ENCODE data around the gene ARHGAP21.
"Not testable (repeated sequence)": the region's sequence is repeated elsewhere in the genome, so short reads cannot be mapped to it uniquely, and the experiment has no call there.

The ARHGAP21 gene

GRCh38 chr10:24625778-24626177, 97.9 kb downstream of the ARHGAP21 start:
- no peak for DNase-seq (ENCODE audit: low read depth in 2 of 2)

- no peak for DNase-seq (ENCODE audit: low read depth in 2 of 2)
Measured at GRCh38 chr10:24623383-24623782, 100.3 kb downstream of the ARHGAP21 start.

- no peak for DNase-seq (ENCODE audit: low read depth in 2 of 2)
Measured at GRCh38 chr10:24622781-24623301, 100.8 kb downstream of the ARHGAP21 start.

DNA sequence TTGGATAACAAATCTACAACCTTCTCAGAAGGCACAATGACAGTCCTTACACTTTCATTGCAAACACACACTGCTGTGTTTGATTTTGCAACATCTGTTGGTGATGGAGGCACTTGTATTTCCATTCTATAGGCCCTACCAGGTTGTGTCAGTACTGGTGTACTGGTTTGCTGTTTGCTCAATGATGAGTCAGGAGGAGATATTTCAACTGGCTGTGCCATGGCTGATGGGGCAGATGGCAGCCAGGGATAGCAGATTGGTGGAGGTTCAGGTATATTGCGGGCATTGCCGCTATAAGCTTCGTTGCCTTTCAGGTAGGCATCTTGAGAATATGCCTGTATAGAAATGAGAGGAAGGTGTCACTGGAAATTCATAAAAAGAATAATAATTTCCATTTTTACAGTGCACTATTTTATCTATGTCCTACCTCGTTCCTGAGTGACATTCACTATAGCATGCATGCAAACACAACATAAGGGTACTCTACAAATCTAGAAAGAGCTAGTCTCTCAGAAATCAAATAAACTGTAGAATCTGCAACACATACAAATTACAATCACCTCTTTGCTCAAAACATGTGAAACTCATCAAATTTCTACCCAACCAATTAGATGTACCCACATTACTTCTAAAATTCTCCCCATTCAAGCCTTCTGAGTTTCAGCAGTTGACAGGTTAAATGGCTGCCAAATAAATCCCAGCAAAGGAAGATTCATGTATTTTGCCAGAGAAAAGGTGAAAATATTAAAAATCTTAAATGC, 102.5 kb downstream of the ARHGAP21 start:
- DNase-seq (ENCODE audit: low read depth in 2 of 2) = not testable (repeated sequence)

DNA sequence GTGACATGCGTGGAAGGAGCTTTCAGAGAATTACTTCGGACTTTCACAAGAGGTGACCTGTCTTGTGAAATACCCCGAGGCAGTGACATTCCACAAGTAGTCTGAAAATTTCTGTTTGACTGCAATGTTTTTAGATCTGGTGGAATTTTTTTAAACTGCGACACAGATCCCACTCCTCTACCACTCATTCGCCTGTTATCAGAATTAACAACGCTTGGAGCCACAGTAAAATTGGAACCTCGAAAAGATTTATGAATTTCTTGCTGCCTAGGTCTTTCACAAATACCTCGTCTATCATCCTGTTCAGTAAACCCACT, 103.7 kb downstream of the ARHGAP21 start:
- DNase-seq (ENCODE audit: low read depth in 2 of 2) = not testable (repeated sequence)

DNA sequence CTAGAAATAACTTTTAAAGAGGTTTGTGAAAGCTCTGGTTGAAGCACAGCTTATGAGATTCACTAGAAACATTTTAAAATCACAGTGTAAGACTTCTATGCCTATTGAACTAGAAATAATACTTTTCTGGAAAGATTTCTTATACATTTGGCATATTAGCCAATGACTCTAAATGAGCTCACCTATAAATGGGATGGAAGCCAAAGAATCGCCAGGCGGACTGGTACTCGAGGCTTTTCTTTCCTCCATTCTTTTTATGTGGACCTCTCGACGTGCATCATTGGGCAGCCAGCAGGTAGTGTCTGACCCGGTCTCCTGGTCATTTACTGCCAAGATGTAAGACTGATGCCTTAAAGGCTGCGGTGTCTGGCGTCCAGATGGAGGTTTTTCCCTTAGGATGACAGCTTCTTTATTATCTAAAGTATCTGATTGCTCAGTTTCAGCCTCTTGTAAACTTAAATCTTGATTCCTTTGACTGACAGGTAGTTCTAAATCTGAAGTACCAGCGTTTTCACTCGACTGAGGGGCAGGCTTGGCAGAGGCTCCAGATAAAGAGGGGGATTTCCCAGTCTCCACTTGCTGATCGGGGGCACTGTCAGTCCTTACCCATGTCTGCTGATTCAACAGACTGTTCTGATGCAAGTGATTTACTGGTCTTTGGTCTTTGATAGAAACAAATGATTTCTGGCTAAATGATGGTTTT, 104.2 kb downstream of the ARHGAP21 start:
- DNase-seq (ENCODE audit: low read depth in 2 of 2) = not testable (repeated sequence)

DNA sequence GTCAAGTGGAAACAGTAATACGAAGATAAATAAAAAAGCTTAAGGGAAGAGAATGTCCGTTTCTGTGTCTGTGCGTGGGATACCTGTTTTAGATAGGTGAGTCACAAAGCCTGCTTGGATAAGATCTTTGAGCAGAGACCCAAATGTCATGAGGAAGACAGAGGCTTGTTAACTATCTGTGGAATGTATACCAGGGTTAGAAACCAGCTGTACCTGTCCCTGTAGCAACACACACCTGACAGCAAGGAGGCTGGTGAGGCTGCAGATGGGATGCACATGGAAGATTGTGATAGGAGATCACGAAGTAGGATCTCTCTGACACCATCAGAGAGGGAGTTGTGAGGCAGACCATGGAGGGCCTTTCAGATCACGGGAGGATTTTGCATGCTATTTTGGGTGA, 105.3 kb downstream of the ARHGAP21 start:
- no peak for DNase-seq (ENCODE audit: low read depth in 2 of 2)

DNA sequence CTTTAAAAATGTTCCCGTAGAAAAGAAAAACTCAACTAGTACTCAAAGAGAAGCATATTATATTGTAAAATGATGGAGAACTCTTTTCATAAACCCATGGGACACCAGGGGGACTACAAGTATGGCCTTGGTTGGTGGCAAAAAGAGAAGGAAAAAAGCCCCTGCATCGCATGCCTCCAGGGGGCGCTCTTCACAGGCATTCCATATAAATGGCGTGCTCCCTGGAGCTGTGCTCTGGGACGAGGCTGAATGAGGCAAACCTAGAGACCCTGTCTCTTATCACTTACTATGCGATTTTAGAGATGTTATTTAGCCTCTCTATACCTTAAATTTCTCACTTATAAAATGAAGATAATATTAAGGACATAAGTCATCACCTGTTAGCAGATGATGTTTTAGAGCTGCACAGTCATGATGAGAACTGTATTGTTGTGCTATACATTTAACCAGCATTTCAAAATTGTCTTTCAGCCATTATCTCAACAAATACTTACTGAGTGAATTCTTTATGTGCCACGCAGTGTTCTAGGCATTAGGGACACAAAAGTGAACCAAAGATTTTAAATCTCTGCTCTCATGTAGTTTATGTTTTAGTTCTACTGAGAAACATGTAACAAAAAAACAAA, 105.8 kb downstream of the ARHGAP21 start:
- DNase-seq (ENCODE audit: low read depth in 2 of 2) = peak; percentile 26 to 37

DNA sequence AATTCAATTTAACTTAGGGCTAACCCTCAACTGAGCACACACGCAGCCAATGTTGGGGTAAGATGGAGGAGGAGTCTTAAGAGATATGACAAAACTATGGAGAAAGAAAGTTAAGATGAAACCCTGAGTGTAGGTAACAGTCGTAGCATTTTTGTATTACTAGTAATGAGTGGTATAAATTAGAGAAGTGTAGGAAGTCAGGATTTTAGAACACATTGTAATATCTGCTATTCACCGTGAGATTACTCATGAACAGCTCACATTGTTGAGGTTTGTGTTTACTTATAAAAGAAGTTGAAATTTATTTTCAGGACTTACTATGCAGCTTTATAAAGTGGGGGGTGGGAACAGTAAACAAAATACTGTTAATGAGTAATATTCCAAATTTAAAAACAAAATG, 107.2 kb downstream of the ARHGAP21 start:
- DNase-seq (ENCODE audit: low read depth in 2 of 2) = no peak

DNA sequence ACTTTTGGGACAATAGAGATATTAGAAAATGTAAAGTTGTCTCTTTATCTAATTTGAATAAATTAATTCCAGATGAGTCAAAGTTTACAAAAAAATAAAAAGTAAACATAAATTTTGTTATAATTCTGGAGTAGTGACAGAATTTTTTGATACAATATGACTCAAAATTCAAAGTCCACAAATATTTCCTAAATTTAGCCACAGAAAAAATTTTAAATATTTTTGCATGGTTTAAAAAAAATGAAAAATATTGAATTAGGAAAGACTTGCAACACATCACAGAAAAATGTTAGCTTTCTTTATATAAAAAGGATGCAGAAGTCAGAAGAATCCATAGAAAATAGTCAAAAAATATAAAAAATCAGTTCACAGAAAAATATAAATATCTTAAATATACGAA, 117.7 kb downstream of the ARHGAP21 start:
- DNase-seq (ENCODE audit: low read depth in 2 of 2) = no peak

DNA sequence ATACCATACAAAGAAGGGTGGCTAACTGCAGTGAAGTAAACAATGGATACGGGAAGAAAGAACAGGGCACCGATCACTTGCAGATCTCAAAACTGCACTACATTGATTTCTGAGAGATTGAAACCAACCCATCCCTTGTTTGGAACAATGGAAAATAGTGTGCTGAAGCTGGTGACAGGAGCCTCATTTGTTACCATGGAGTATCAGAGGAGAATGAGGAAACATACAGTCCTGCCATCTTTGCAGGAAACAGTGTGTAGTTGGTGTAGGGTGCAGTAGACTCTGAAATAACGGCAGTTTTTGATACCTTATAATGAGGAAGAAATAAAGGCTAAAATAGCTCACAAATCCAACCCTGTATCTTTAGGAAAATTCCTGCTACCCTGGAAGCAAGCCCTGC, 118.5 kb downstream of the ARHGAP21 start:
- DNase-seq (ENCODE audit: low read depth in 2 of 2) = no peak

DNA sequence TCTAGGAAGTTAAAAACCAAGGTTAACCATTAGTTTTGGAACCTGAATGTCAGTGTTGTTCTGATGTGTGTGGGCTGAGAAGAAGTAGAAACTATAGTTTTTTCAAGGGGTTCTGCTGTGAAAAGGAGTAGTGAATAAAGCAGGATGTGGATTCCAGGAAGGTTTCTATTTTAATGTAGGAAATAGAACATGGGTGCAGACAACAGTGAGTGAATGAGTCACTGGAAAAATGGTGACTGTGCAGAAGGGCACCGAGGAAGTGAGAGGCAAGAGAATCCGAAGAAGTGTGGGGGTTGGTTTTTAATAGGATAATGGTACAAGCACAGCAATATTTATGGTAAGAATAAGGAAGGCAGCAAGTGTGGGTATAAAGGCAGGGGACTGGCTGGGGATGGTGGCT, 120.4 kb downstream of the ARHGAP21 start:
- DNase-seq (ENCODE audit: low read depth in 2 of 2) = peak in 1 of 2 donors; percentile 10

DNA sequence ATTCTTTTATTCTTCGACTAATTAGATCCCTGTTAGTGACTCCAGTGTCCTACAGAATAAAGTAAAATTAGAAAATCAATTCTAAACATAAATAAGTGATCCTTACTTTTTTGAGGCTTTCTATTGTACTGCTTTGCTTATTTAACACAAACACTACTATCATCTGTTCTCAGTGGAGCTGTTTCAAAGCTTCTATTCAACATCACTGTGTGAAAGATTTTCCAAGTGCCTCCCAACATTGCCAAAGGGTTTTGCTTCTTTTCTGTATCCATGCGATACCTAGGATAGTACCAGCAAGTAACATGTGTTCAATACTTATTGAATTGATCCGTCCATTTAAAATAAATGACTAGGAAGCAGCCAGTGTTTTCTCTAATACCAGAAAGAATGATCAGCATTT, 125.7 kb downstream of the ARHGAP21 start:
- no peak for DNase-seq (ENCODE audit: low read depth in 2 of 2)

DNA sequence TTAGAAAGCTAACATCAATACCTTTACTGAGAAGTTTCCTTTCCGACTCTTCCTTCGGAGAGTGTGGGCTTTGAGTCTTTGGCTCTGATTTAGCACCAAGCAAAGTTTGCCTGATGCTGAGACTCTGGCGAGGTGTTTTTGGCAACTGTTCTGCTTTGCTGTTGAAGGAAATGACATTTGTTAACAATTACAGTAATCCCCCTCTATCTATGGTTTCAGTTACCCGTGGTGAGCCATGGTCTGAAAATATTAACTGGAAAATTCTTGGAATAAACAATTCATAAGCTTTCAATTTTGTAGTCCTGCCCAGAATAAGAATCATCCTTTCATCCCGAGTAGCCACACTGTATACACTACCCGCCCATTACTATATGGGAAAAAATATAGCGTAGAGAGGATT, 126.3 kb downstream of the ARHGAP21 start:
- DNase-seq (ENCODE audit: low read depth in 2 of 2) = no peak

DNA sequence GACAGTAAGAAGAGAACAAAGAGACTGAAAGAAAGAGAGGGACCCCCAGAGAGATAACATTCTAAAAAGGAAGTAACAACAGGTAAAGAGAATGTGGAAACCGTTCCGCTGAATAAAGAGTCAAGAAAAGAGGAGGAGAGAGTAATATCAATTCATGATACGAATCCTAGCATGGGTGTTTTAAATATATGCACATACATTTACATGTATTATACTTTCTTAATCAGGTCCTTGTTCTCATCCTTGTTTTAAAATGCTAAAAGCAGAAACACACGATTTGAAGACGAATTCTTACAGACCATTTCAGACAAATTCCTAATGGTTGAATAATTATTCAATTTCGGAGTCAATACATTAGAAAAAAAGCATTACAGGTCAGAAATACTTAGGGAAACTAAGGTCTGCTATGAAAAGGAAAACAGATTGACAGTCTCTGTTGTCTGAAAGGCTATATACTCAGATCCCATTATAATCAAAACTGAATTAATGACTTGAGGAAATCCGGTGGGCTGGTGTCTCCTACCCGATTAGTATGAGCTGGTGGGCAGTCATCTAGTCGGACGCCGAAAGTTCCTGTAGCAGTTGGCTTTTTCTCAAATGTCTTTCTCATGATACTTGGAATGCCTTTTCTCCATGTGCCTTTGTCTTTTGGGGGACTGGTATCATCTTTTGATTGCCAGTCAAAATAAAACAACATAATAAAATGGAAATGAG, 127.3 kb downstream of the ARHGAP21 start:
- DNase-seq (ENCODE audit: low read depth in 2 of 2) = no peak

- DNase-seq (ENCODE audit: low read depth in 2 of 2) = no peak
Measured at GRCh38 chr10:24590697-24591457, 132.8 kb downstream of the ARHGAP21 start.

DNA sequence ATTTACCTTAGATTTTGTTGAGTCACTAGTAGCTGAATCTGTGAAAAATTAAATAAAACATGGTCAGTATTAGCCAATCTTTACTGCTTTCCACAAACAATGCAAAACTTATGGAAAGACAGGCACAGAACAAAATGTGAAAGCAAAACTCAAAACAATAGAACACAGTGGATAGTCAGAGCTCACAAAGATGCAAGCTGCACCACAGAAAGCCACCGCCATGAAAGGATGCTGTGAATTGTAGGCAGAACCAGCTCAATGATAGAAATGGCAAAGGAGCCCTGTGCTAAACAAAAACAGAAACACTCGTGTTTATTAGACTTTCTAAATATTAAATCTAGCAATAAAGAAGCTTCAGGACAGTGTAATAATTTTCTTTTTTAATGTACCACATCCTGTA, 134.4 kb downstream of the ARHGAP21 start:
- DNase-seq (ENCODE audit: low read depth in 2 of 2) = no peak

DNA sequence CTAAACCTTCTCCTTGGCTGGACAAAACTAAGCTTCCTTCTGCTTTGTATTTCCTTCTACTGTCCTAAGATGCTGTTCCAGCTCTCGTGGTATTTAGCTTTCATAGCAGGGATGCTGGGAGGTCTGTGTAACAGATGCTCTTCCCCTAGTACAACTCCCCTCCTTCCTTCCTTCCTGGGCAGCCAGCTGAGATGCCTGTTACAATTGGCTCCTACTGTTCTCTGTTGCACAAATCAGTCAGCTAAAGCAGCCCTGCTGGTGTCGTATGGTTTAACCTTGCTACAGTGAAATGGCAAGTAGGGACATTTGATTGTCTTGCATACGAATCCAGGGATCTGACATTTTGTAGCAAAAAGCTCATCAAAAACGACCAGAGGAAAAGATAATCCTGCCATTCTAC, 143.8 kb downstream of the ARHGAP21 start:
- DNase-seq (ENCODE audit: low read depth in 2 of 2) = no peak

GRCh38 chr10:24579448-24579847, 144.2 kb downstream of the ARHGAP21 start:
- no peak for DNase-seq (ENCODE audit: low read depth in 2 of 2)

DNA sequence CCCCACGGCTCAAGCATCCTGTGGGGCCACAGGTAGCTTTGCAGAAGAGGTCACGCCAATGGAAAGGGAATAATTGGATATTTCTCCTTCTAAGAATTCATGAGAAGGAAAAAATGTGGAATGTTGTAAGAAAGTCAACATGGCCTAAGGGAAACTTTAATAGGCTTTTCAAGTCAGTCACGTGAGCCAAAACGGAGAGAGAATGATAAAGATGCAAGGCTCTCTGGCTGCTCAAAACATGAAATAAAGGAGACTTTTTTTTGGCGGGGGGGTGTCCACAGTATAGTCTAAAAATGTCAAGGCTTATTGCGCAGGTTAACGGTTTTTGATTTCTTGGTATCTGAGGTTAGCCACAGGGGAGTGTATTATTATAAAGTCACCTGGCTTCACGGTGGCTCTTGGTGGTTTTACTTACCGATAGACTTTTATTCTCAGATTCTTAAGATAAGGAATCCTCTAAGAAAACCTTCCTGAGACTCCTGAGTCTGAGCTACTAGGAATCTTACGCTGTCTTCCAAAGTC, 148.1 kb downstream of the ARHGAP21 start:
- DNase-seq (ENCODE audit: low read depth in 2 of 2) = no peak

DNA sequence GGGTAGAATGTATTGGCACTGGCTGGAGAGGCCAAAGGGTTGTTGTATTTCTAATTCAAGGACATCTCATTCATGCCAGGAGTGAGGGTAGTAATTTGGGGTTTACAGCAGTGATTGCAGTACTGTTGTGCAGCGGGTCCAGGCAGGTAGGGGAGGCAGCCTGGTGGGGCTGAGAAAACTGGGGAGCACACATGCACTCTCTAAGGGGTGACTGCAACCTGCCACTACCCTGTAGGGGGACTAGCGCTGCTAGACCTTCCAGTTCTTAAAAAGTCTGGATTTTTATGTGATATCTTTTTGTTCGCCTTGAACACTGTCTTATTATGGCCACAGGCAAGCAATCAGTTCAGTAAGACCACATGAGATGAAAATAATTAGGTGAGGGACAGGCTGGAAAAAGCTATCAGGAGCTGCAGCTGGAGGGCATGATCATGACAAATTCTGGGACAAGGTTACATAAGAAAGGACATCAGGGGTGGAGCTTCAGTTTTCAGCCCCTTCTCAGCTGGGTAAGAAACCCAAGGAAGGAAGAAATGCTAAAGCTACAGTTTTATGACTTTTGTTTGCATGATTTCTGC, 149.0 kb downstream of the ARHGAP21 start:
- no peak for DNase-seq (ENCODE audit: low read depth in 2 of 2)

Measured in stimulated activated CD4-positive, alpha-beta T cell treated with anti-CD3 and anti-CD28 coated beads, Interleukin-4, amount 100 ng/mL, for 48 hours (primary cell).